Endometrial microvascular endothelial cells (primary cell): ENCODE measurements around the gene CELA3B. TPM values are rescaled to one million over a fixed set of nuclear protein-coding genes. Genes with fewer than 3 reads are reported as not detected.
"Not testable (repeated sequence)": the region's sequence is repeated elsewhere in the genome, so short reads cannot be mapped to it uniquely, and the experiment has no call there.

Experiments
- in situ Hi-C: cut with HindIII; loops from 2 replicates; pipeline ENCODE4 v1.10.0; 2017; ENCODE audit warnings: low sequenced_read_pairs, low pct_unique_long_range_greater_than_20kb; ENCODE audit errors: inconsistent ontology term
- total RNA-seq: library from RNA; depleted of rRNA; stranded (reverse); fragments of >200 nt; gene quantifications from one replicate; pipeline ENCODE4 v1.2.3, GENCODE V29; 2015; ENCODE audit errors: inconsistent ontology term

CELA3B gene
- total RNA-seq, 1 donor from 2014 or later = not detected

DNA sequence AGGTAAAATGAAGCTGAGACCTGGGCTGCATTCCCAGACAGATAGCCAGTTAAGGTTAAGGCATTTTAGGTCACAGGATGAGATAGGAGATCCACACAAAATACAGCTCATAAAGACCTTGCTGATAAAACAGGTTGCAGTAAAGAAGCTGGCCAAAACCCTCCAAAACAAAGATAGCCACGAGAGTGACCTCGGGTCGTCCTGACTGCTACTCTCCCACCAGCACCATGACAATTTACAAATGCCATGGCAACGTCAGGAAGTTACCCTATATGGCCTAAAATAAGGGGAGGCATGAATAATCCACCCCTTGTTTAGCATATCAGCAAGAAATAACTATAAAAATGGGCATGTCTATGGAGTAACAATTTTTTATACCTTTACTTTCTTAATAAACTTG, 6.3 kb upstream of the CELA3B start:
- in situ Hi-C loops = not testable (repeated sequence)

DNA sequence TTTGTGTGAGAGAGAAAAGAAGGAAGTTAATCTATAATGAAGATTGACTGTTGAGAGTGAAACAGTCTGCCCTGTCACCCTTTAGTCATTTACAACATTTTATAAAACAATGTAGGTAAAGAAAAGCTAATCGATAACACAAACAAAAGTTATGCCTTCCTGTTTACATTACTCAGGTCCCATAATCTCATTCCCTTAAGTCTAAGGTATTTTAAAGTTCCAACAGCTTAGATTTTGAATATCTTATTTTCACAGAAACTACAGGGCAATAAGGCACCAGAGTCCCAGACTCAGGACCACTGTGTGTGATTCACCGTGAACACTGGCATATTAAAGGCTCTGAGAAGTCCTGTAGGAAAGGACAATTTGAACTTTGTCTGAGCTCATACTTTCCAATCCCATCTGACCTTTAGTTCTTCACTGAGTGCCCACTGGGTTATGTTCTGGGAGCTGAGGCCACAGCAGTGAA, 3.8 kb upstream of the CELA3B start:
- in situ Hi-C loops = not testable (repeated sequence)

GRCh38 chr1:21973948-21974347, 2.9 kb upstream of the CELA3B start:
- in situ Hi-C loops = not testable (repeated sequence)

DNA sequence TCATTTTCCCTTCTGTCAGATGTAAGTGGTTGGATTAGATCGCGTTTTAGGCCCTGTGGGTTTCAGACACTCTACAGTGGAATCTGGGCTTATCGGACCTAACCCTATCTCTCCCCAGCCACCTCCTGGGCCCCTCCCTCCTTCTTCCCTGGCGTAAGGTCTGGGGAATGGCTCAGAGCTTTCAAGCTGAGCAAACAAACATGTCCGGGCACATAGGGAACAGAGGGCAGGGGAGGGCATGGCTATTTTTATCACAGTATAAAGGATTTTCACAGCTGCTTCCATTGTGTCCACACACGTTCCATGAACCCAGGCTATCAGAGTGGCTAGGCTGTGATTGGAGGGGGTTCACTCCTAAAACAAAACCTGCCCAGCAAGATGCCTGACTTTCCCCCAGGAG, 2.1 kb upstream of the CELA3B start:
- in situ Hi-C loops = not testable (repeated sequence)

DNA sequence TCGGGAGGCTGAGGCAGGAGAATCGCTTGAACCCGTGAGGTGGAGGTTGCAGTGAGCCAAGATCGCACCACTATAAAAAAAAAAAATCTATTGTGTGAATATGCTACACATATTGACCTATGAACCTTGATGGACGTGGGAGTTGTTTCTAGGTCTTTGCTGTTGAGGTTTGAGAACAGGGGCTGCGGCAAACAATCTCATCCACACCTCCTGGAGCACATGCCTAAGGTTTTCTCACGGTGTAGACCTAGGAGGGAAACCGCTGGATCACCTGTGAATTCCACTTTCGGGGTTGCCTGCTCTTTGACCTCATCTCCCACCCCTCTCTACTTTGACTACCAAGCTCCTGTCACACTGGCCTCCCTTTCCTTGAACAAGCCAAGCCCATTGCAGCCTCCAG, 1.5 kb upstream of the CELA3B start:
- in situ Hi-C loops = not testable (repeated sequence)

DNA sequence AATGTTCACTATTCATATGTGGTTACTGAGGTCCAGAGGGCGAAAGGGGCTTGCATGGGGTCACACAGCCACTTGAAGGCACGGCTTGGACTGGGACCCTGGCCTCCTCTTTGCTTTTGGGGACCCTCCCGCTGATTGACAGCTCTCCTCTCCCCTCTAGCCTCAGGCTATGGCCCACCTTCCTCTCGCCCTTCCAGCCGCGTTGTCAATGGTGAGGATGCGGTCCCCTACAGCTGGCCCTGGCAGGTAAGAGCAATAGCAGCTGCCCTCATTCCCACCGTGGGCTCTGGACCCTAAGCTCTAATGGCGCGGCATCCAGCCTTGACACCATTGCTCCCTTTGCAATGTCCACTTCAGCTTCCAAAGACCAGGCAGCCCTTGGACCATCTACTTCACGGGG, 1.4 kb downstream of the CELA3B start:
- in situ Hi-C loops = not testable (repeated sequence)

GRCh38 chr1:21980515-21981220, 3.8 kb downstream of the CELA3B start:
- in situ Hi-C loops = not testable (repeated sequence)

DNA sequence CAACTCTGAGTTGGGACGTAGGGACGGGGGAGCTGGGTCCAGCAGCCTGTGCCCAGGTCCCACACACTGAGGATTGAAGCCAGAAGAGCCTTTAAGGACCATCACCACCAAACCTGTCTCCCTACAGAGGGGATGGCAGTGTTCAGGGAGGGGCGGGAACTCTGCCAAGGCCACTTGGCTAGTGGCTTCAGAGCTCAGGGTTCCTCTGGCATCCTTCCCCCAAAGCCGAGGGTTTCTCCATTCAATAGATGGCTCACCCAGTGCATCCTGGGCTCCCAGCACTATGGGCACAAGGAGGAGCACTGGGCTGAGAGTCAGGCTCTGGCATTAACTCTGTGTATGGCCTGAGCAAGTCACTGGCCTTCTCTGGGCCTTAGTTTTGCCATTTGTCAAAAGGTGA, 4.4 kb downstream of the CELA3B start:
- in situ Hi-C loops = not testable (repeated sequence)

GRCh38 chr1:21982122-21982521, 5.3 kb downstream of the CELA3B start:
- in situ Hi-C loops = not testable (repeated sequence)

GRCh38 chr1:21983539-21983938, 6.7 kb downstream of the CELA3B start:
- in situ Hi-C loops = not testable (repeated sequence)

DNA sequence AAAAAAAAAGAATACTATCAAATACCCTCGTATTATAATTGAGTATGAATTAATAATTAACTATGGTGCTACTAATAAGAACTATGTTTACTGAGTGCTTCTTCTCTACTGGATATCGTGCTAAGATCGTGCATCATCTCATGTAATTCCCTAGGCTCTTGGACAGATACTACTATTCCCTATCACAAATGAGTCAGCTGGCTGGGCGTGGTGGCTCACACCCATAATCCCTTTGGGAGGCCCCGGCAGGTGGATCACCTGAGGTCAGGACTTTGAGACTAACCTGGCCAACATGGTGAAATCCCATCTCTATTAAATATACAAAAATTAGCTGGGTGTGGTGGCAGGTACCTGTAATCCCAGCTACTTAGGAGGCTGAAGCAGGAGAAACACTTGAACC, 9.1 kb downstream of the CELA3B start:
- in situ Hi-C loops = not testable (repeated sequence)

DNA sequence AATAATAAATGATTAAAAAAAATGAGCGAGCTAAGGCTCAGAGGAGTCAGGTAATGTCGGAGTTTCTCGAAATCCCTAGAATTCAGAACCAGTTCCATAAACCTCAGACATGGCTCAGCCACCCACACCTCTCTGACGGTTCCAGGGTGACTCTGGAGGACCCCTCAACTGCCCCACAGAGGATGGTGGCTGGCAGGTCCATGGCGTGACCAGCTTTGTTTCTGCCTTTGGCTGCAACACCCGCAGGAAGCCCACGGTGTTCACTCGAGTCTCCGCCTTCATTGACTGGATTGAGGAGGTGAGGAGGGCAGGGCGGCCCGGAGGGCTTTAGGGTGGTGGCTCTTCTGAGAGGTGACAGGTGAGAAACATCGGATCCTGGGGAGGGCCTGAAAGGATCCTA, 9.6 kb downstream of the CELA3B start:
- in situ Hi-C loops = not testable (repeated sequence)

GRCh38 chr1:21989672-21990393, 13.0 kb downstream of the CELA3B start:
- in situ Hi-C loops = not testable (repeated sequence)

DNA sequence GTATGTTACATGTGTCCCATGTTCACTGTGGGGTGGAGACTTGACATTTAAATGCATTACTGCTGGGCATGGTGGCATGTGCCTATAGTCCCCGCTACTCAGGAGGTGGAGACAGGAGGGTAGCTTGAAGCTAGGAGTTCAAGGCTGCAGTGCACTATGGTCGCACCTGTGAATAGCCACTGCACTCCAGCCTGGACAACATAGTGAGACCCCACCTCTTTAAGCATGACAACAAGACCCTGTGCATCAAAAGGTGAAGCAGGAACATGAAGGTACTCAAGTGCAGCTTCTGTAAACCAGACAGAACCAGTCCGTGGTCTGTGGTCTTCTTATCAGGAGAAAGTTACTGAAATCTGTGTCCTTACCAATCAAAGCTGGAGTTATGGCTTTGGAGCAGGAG, 15.4 kb downstream of the CELA3B start:
- in situ Hi-C loops = not testable (repeated sequence)

- in situ Hi-C loops = not testable (repeated sequence)
Measured at GRCh38 chr1:21994716-21995115, 17.9 kb downstream of the CELA3B start.

- in situ Hi-C loops = not testable (repeated sequence)
Measured at GRCh38 chr1:21996663-21996970, 19.8 kb downstream of the CELA3B start.

GRCh38 chr1:21997891-21998623, 21.2 kb downstream of the CELA3B start:
- in situ Hi-C loops = not testable (repeated sequence)

DNA sequence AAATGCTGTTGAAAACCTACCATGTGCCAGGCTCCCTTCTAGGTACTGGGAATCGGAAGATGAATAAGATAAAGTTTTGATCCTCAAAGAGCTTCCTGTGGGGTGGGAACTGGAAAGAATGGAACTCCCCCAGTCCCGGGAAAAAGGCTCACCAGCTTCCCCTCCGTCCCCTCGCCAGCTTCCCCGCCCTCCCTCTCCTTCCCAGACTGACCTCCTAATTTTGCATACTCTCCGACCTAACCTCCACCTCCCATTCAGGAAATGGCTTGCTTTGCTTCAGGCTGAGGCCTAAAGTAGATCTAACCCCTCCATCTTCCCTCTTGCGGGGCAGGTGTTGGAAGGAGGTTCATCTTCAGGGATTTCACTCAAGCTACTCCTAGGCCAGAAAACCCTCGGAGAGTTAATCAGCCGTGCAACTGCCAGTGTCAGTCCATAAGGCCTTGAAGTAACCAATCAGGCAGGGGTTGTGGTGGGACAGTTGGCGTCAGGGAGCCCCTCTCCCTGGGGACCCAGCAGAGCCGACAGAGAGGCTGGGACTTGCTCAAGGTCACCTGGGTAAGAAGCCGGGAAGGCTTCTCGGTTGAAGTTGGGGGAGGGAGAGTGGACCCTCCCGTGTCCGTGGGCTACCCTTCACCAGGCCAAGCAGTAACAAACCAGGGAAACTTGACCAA, 21.9 kb downstream of the CELA3B start:
- in situ Hi-C loops = not testable (repeated sequence)

DNA sequence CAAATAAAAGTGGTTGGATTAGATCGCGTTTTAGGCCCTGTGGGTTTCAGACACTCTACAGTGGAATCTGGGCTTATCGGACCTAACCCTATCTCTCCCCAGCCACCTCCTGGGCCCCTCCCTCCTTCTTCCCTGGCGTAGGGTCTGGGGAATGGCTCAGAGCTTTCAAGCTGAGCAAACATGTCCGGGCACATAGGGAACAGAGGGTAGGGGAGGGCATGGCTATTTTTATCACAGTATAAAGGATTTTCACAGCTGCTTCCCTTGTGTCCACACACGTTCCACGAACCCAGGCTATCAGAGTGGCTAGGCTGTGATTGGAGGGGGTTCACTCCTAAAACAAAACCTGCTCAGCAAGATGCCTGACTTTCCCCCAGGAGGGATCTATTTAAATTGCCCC, 22.8 kb downstream of the CELA3B start:
- in situ Hi-C loops = not testable (repeated sequence)
